ACC112 (cell line): ENCODE measurements around the gene ARHGEF17.

Source experiments
- H2AFZ ChIP-seq: fragments of 200-600 bp; sonication (generic); one replicate; pipeline ENCODE4 v1.6.0; 2017; ENCODE audit warnings: antibody characterized with exemption, low read length; ENCODE audit not compliant: unreplicated experiment
- H3K27ac ChIP-seq: fragments of 200-600 bp; sonication (generic); 2 replicates; pipeline ENCODE4 v1.5.1; 2014; ENCODE audit warnings: low read depth, mild to moderate bottlenecking, antibody characterized with exemption, low read length, moderate library complexity
- H3K27me3 ChIP-seq: fragments of 200-600 bp; sonication (generic); 2 replicates; pipeline ENCODE4 v1.6.1; 2014; ENCODE audit warnings: mild to moderate bottlenecking, antibody characterized with exemption, low read length, moderate library complexity, mixed read lengths; ENCODE audit not compliant: insufficient read depth
- H3K36me3 ChIP-seq: fragments of 200-600 bp; sonication (generic); 2 replicates; pipeline ENCODE4 v1.6.1; 2016; ENCODE audit warnings: mild to moderate bottlenecking, antibody characterized with exemption, low read length, moderate library complexity, mixed read lengths; ENCODE audit not compliant: insufficient read depth
- H3K4me1 ChIP-seq: fragments of 200-600 bp; sonication (generic); one replicate; pipeline ENCODE4 v1.6.1; 2016; ENCODE audit warnings: low read length, mixed read lengths; ENCODE audit not compliant: insufficient read depth, unreplicated experiment, control insufficient read depth
- H3K4me3 ChIP-seq: fragments of 200-600 bp; sonication (generic); 2 replicates; pipeline ENCODE4 v1.5.1; 2014; ENCODE audit warnings: mild to moderate bottlenecking, low read depth, low read length
- H3K79me2 ChIP-seq: fragments of 200-600 bp; sonication (generic); one replicate; pipeline ENCODE4 v1.6.0; 2016; ENCODE audit warnings: low read length; ENCODE audit not compliant: control insufficient read depth, unreplicated experiment, insufficient read depth

The ARHGEF17 gene

GRCh38 chr11:73404506-73405145 lies 96.5 kb downstream of the ARHGEF17 start:
- H3K4me1 ChIP-seq, result peaks cover 26% of the 10 kb centered on the region
- no peaks in the 10 kb centered on the region; the same call in 1 of the 2 replicates for H3K36me3 ChIP-seq
- no peak overlapping the region for H3K4me3 ChIP-seq
- H3K27ac ChIP-seq, result no peak overlapping the region
- no peak overlapping the region for H2AFZ ChIP-seq
- H3K27me3 ChIP-seq, result no peaks in the 10 kb centered on the region
- H3K79me2 ChIP-seq, result no peaks in the 10 kb centered on the region

- no peaks in the 10 kb centered on the region for H3K79me2 ChIP-seq
- peaks cover 23% of the 10 kb centered on the region for H3K4me1 ChIP-seq
- no peak overlapping the region for H2AFZ ChIP-seq
- no peaks in the 10 kb centered on the region for H3K27me3 ChIP-seq
- no peak overlapping the region for H3K27ac ChIP-seq
- H3K4me3 ChIP-seq, result no peak overlapping the region
- no peaks in the 10 kb centered on the region; the same call in 1 of the 2 replicates for H3K36me3 ChIP-seq
Measured at GRCh38 chr11:73405146-73405510, 97.1 kb downstream of the ARHGEF17 start.

- peaks cover 15% of the 10 kb centered on the region for H3K4me1 ChIP-seq
- H3K27ac ChIP-seq, result no peak overlapping the region
Measured at GRCh38 chr11:73406131-73406530, 98.1 kb downstream of the ARHGEF17 start.

DNA sequence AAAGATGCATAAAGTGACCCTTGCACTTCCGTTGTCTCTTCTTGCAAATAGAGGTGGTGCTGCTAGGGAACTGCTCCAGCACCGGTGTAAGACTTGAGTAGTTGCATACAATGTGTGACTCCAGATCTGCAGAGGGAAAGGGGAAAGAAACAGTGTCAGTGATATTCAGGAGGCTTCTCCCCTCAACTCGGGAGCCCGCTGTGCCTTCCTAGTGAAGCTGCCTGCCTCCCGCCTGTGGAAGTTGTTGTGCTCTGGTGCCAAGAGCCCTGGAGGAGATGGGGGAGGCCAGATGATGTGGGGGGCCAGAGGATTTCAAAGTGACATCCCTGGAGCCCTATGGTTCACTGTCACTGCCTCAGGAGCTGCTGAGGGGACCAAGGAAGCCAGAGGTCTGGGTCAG lies 98.5 kb downstream of the ARHGEF17 start:
- Histone ChIP-seq H2AFZ (no peak overlapping the region), H3K36me3 (no peaks in the 10 kb centered on the region; the same call in 1 of the 2 replicates), H3K27ac (no peak overlapping the region), H3K27me3 (no peaks in the 10 kb centered on the region), H3K4me3 (no peak overlapping the region), H3K4me1 (peaks cover 10% of the 10 kb centered on the region), H3K79me2 (no peaks in the 10 kb centered on the region)

More at GRCh38 chr11:73406131-73406530, 98.1 kb downstream of the ARHGEF17 start:
- Histone ChIP-seq H3K79me2 (no peaks in the 10 kb centered on the region), H3K4me3 (no peak overlapping the region), H2AFZ (no peak overlapping the region), H3K36me3 (no peaks in the 10 kb centered on the region; the same call in 1 of the 2 replicates), H3K27me3 (no peaks in the 10 kb centered on the region)

DNA sequence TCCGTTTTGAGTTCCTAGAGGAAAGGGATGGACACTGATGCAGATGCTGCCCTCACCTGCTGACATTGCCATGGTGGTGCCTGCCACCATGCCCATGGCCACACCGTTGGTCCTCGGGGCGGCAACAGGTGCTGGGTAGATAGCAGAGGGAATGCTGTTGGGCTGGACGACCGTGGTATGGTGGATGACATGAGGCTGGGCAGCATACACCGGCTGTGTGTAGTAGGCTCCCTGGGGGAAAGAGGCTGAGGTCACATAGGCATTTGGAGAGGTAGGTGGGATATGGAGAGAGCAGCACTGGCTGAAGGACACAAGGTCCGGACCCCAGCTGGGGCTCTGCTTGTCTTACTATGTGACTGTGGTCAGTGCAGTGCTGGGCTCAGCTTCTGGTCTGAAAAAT lies 101.4 kb downstream of the ARHGEF17 start:
- Histone ChIP-seq H3K27ac (no peak overlapping the region), H3K79me2 (no peaks in the 10 kb centered on the region), H3K4me3 (no peak overlapping the region), H2AFZ (no peak overlapping the region), H3K27me3 (no peaks in the 10 kb centered on the region), H3K36me3 (no peaks in the 10 kb centered on the region; the same call in 1 of the 2 replicates), H3K4me1 (peaks cover 12% of the 10 kb centered on the region)

GRCh38 chr11:73410627-73411026 lies 102.6 kb downstream of the ARHGEF17 start:
- Histone ChIP-seq H3K4me1 (peaks cover 24% of the 10 kb centered on the region), H3K79me2 (no peaks in the 10 kb centered on the region), H3K27me3 (no peaks in the 10 kb centered on the region), H3K36me3 (no peaks in the 10 kb centered on the region; the same call in 1 of the 2 replicates), H2AFZ (no peak overlapping the region), H3K27ac (no peak overlapping the region), H3K4me3 (no peak overlapping the region)

- Histone ChIP-seq H3K4me1 (peaks cover 28% of the 10 kb centered on the region), H3K79me2 (no peaks in the 10 kb centered on the region), H2AFZ (no peak overlapping the region), H3K27me3 (no peaks in the 10 kb centered on the region), H3K4me3 (no peak overlapping the region), H3K36me3 (no peaks in the 10 kb centered on the region; the same call in 1 of the 2 replicates), H3K27ac (no peak overlapping the region)
Measured at GRCh38 chr11:73411031-73411430, 103.0 kb downstream of the ARHGEF17 start.

GRCh38 chr11:73412308-73412707 lies 104.2 kb downstream of the ARHGEF17 start:
- Histone ChIP-seq H3K79me2 (no peaks in the 10 kb centered on the region), H3K27me3 (no peaks in the 10 kb centered on the region), H3K27ac (no peak overlapping the region), H3K4me3 (no peak overlapping the region), H3K36me3 (no peaks in the 10 kb centered on the region; the same call in 1 of the 2 replicates), H3K4me1 (peaks cover 40% of the 10 kb centered on the region), H2AFZ (no peak overlapping the region)

DNA sequence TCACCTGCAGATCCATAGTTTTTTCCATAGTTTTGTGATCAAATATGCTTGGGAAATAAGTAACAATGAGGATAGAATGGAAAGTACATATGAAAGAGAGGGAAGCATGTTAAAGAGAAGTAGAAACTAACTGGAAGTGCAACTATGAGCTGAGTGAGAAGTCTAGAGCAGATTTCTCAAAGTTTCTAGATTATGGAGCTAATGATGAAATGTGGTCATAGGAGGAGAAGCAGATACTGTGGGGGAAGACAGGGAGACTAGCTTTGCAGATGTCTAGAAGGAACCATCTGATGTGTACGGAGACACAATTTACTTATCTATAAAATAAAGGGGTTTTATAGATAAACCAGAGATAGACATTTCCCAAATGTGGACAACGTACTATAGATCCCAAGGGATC lies 105.2 kb downstream of the ARHGEF17 start:
- Histone ChIP-seq H3K4me1 (peaks cover 41% of the 10 kb centered on the region), H3K27me3 (no peaks in the 10 kb centered on the region), H3K79me2 (no peaks in the 10 kb centered on the region), H2AFZ (no peak overlapping the region), H3K4me3 (no peak overlapping the region), H3K27ac (no peak overlapping the region), H3K36me3 (peaks cover 6% of the 10 kb centered on the region; the same call in 1 of the 2 replicates)

DNA sequence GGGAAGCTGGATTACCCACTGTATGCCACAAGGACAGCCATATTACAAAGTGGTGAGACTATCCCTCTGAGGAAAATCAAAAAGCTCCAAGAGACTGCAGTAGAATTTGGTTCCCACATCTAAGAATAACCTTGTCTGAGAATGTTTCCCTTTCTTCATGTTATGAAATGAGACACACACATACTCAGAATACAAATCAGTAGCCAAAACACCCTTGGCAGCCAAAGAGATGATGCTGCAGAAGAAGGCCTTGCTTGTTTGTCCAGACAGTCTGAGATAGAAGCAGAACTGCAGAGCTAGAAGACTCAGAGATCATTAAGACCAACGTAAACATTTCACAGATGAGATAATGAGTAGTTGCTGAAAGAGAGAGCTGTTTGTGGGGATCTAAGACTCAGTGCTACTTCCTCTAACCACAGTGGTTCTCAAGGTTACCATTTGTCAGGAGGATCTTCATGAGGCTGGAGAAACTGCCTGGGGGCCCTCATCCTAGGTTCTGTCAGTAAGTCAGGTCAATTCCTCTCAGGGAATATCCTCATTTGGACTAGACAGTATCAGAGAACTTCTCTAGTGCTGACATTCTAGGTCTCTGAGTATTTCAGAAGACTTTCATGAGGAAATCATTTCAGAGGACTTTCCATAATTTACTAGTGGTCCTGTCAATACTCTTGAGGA lies 107.0 kb downstream of the ARHGEF17 start:
- peaks cover 9% of the 10 kb centered on the region; the same call in 1 of the 2 replicates for H3K36me3 ChIP-seq
- peaks cover 41% of the 10 kb centered on the region for H3K4me1 ChIP-seq

More for the DNA sequence above, 107.0 kb downstream of the ARHGEF17 start:
- no peak overlapping the region for H3K27ac ChIP-seq
- no peak overlapping the region for H2AFZ ChIP-seq
- no peak overlapping the region for H3K4me3 ChIP-seq
- H3K27me3 ChIP-seq, result no peaks in the 10 kb centered on the region
- H3K79me2 ChIP-seq, result no peaks in the 10 kb centered on the region
